Subcutaneous adipose tissue (tissue), 4 donors: ENCODE measurements around the gene SLC16A10. TPM values are rescaled to one million over a fixed set of nuclear protein-coding genes. Genes with fewer than 3 reads are reported as not detected.

Source experiments
- CTCF ChIP-seq: fragments of 450-650 bp; IDR thresholded peaks from one replicate; pipeline ENCODE4 v1.5.1; 2016; ENCODE audit warnings: low read depth, mild to moderate bottlenecking, control low read depth, antibody characterized with exemption, moderate library complexity
- total RNA-seq, 4 donors: library from RNA; depleted of rRNA; stranded (reverse); fragments of >200 nt; gene quantifications; one replicate each; pipeline ENCODE4 v1.1.0, GENCODE V29; 2016

SLC16A10 gene
- total RNA-seq, 4 donors from 2014 or later, result 2.9 to 54.6 (median 5.8) TPM

GRCh38 chr6:111090766-111091165, 3.5 kb downstream of the SLC16A10 start:
- TF ChIP-seq CTCF, result no peak

GRCh38 chr6:111091987-111092386, 4.7 kb downstream of the SLC16A10 start:
- TF ChIP-seq CTCF, result no peak

GRCh38 chr6:111096246-111096645, 8.9 kb downstream of the SLC16A10 start:
- no peak for TF ChIP-seq CTCF

GRCh38 chr6:111098597-111098996, 11.3 kb downstream of the SLC16A10 start:
- TF ChIP-seq CTCF, result no peak

- no peak for TF ChIP-seq CTCF
Measured at GRCh38 chr6:111101987-111102386, 14.7 kb downstream of the SLC16A10 start.

GRCh38 chr6:111105578-111105977, 18.3 kb downstream of the SLC16A10 start:
- TF ChIP-seq CTCF, result no peak

- no peak for TF ChIP-seq CTCF
Measured at GRCh38 chr6:111107589-111107988, 20.3 kb downstream of the SLC16A10 start.
